Glomerular endothelial cell (primary cell): ENCODE results near the gene KIF20B. TPM values are rescaled to one million over a fixed set of nuclear protein-coding genes. Genes with fewer than 3 reads are reported as not detected.
"Not testable (repeated sequence)": the region's sequence is repeated elsewhere in the genome, so short reads cannot be mapped to it uniquely, and the experiment has no call there.

Experiments
- DNase-seq: peaks from one replicate; pipeline ENCODE4 v3.0.0-alpha.2; 2011; ENCODE audit warnings: low read depth, low spot score; ENCODE audit errors: extremely low read depth
- total RNA-seq: library from RNA; depleted of rRNA; stranded (reverse); fragments of >200 nt; gene quantifications from 2 replicates; pipeline ENCODE4 v1.2.3, GENCODE V29; 2015

KIF20B gene
- total RNA-seq, 1 donor from 2014 or later: 6.9 TPM

GRCh38 chr10:89763671-89764070 is 62.3 kb downstream of the KIF20B start:
- not testable (repeated sequence) for DNase-seq

- no peak for DNase-seq
Measured at GRCh38 chr10:89771684-89772083, 70.3 kb downstream of the KIF20B start.

GRCh38 chr10:89773081-89773480 is 71.7 kb downstream of the KIF20B start:
- DNase-seq: no peak

GRCh38 chr10:89776665-89777064 is 75.3 kb downstream of the KIF20B start:
- no peak for DNase-seq

- no peak for DNase-seq
Measured at GRCh38 chr10:89782470-89782869, 81.1 kb downstream of the KIF20B start.

- no peak for DNase-seq
Measured at GRCh38 chr10:89783406-89783805, 82.0 kb downstream of the KIF20B start.

- no peak for DNase-seq
Measured at GRCh38 chr10:89785095-89785494, 83.7 kb downstream of the KIF20B start.

- no peak for DNase-seq
Measured at GRCh38 chr10:89789188-89789877, 87.9 kb downstream of the KIF20B start.

- no peak for DNase-seq
Measured at GRCh38 chr10:89792187-89792586, 90.8 kb downstream of the KIF20B start.

GRCh38 chr10:89793649-89794254 is 92.4 kb downstream of the KIF20B start:
- peak; percentile 60 for DNase-seq

GRCh38 chr10:89795840-89796239 is 94.5 kb downstream of the KIF20B start:
- no peak for DNase-seq

- DNase-seq: no peak
Measured at GRCh38 chr10:89798092-89798491, 96.7 kb downstream of the KIF20B start.

GRCh38 chr10:89799573-89799972 is 98.2 kb downstream of the KIF20B start:
- no peak for DNase-seq

- no peak for DNase-seq
Measured at GRCh38 chr10:89805599-89806013, 104.2 kb downstream of the KIF20B start.

- DNase-seq: no peak
Measured at GRCh38 chr10:89808842-89809241, 107.5 kb downstream of the KIF20B start.

GRCh38 chr10:89809766-89810165 is 108.4 kb downstream of the KIF20B start:
- DNase-seq: no peak

GRCh38 chr10:89810908-89811525 is 109.6 kb downstream of the KIF20B start:
- DNase-seq: no peak

GRCh38 chr10:89813546-89813945 is 112.2 kb downstream of the KIF20B start:
- DNase-seq: no peak

GRCh38 chr10:89814278-89814677 is 112.9 kb downstream of the KIF20B start:
- no peak for DNase-seq

- no peak for DNase-seq
Measured at GRCh38 chr10:89815049-89815853, 113.9 kb downstream of the KIF20B start.

GRCh38 chr10:89819008-89819407 is 117.6 kb downstream of the KIF20B start:
- DNase-seq: not testable (repeated sequence)
